Mesothelial cell of epicardium (in vitro differentiated cells): ENCODE data around the gene TNFSF12. TPM values are rescaled to one million over a fixed set of nuclear protein-coding genes. Genes with fewer than 3 reads are reported as not detected.

Experiments used
- DNase-seq, 2 experiments: peaks; one replicate each; pipeline ENCODE4 v3.0.0; 2021; ENCODE audit warnings: low spot score in 2 of 2; ENCODE audit not compliant: unreplicated experiment in 2 of 2
- H3K27ac Mint-ChIP-seq: 2 replicates; pipeline ENCODE4 v1.8.0; 2021; ENCODE audit warnings: mixed read lengths
- H3K27me3 Mint-ChIP-seq: 2 replicates; pipeline ENCODE4 v1.8.0; 2021; ENCODE audit warnings: low read depth, mixed read lengths
- H3K36me3 Mint-ChIP-seq: 2 replicates; pipeline ENCODE4 v1.8.0; 2021; ENCODE audit warnings: mixed read lengths
- H3K4me1 Mint-ChIP-seq: 2 replicates; pipeline ENCODE4 v1.8.0; 2021; ENCODE audit warnings: mixed read lengths
- H3K4me3 Mint-ChIP-seq: 2 replicates; pipeline ENCODE4 v1.8.0; 2021; ENCODE audit warnings: mild to moderate bottlenecking, moderate library complexity, mixed read lengths
- H3K9me3 Mint-ChIP-seq: 2 replicates; pipeline ENCODE4 v1.8.0; 2021; ENCODE audit warnings: mixed read lengths
- total RNA-seq: library from RNA; stranded (reverse); gene quantifications from 3 replicates; pipeline ENCODE4 v1.2.1, GENCODE V29; 2021
- TF ChIP-seq, protein P1 (sequence below): fragments of 200-600 bp; sonication (generic); IDR thresholded peaks from one replicate; pipeline ENCODE4 v1.5.0; 2021; ENCODE audit warnings: antibody characterized with exemption; ENCODE audit not compliant: unreplicated experiment

TNFSF12 gene
- total RNA-seq, 1 donor from 2014 or later, result 7.6 TPM

DNA sequence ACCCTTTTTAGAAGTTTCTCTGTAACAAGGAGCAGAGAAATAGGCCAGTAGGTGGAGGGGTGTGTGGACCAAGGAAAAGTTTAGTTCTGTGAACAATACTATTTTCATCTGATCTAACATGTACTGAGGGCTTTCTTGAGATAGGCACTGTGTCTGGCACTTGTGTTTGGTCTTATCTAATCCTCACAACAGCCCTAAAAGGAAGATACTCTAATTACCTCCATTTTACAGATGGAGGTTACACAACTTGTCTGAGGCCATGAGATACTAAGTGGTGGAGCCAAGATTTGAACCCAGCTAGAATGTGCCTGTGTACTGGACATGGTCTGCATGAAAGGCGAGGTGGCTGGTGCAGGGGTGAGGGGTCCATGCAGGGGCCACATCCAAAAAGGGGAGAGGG, 4.5 kb downstream of the TNFSF12 start:
- H3K27me3 Mint-ChIP-seq, result no peaks in the 10 kb centered on the region
- no peaks in the 10 kb centered on the region for H3K36me3 Mint-ChIP-seq
- TF ChIP-seq, protein P1, sequence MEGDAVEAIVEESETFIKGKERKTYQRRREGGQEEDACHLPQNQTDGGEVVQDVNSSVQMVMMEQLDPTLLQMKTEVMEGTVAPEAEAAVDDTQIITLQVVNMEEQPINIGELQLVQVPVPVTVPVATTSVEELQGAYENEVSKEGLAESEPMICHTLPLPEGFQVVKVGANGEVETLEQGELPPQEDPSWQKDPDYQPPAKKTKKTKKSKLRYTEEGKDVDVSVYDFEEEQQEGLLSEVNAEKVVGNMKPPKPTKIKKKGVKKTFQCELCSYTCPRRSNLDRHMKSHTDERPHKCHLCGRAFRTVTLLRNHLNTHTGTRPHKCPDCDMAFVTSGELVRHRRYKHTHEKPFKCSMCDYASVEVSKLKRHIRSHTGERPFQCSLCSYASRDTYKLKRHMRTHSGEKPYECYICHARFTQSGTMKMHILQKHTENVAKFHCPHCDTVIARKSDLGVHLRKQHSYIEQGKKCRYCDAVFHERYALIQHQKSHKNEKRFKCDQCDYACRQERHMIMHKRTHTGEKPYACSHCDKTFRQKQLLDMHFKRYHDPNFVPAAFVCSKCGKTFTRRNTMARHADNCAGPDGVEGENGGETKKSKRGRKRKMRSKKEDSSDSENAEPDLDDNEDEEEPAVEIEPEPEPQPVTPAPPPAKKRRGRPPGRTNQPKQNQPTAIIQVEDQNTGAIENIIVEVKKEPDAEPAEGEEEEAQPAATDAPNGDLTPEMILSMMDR, result no peak
- H3K9me3 Mint-ChIP-seq, result no peaks in the 10 kb centered on the region
- H3K4me3 Mint-ChIP-seq, result no peak overlapping the region
- DNase-seq, result no peak
- no peak overlapping the region for H3K27ac Mint-ChIP-seq
- H3K4me1 Mint-ChIP-seq, result peaks cover 20% of the 10 kb centered on the region

DNA sequence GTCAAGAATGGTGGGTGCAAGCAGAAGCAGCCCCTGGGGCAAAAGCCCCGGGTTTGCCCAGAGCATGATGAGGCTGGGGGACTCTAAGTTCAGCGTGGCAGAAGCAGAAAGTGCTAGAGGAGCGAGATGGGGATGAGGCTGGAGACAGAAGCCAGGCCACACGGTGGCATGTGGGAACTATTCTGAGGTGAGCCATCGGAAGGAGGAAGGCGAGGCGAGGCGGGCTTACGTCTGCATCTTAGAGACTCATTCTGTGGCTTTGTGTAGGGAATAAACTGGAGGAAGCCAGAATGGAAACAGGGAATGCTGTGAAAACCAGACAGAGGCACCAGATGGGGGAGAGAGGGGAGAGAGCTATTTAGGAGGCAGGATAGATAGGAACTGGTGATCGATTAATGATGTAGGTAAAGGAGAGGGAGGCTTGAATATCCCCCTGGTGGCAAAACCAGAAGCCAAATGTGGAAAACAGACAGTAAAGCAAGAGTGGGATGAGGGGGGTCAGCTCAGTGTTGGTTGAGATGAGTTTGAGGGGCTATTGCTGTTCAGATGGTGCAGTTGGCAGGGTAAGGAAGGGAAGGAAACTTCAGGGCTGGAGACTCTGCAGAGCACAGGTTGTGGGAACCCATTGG, 6.6 kb downstream of the TNFSF12 start:
- DNase-seq, result no peak
- no peak overlapping the region for H3K27ac Mint-ChIP-seq
- no peaks in the 10 kb centered on the region for H3K9me3 Mint-ChIP-seq
- H3K4me1 Mint-ChIP-seq, result peaks cover 35% of the 10 kb centered on the region
- no peaks in the 10 kb centered on the region for H3K36me3 Mint-ChIP-seq
- H3K27me3 Mint-ChIP-seq, result no peaks in the 10 kb centered on the region
- TF ChIP-seq, protein P1, result no peak
- H3K4me3 Mint-ChIP-seq, result no peak overlapping the region

DNA sequence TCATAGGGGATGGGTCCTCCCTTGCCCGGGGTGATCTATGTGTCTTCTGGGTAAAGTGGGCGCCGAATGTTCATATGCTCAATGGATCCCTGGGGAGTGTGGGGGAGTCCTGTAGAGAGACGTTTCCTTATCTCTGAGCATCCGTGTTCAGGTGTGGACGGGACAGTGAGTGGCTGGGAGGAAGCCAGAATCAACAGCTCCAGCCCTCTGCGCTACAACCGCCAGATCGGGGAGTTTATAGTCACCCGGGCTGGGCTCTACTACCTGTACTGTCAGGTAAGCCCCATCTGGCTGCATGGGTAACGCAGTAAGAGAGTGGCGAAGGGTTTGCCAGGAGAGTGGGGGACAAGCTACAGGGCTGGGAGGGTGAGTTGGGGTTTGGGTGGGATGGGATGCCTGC, 7.8 kb downstream of the TNFSF12 start:
- H3K9me3 Mint-ChIP-seq, result no peaks in the 10 kb centered on the region
- H3K27ac Mint-ChIP-seq, result no peak overlapping the region

GRCh38 chr17:7557147-7557764, 8.4 kb downstream of the TNFSF12 start:
- Mint-ChIP-seq H3K36me3 (no peaks in the 10 kb centered on the region), H3K4me1 (peaks cover 40% of the 10 kb centered on the region), H3K27me3 (no peaks in the 10 kb centered on the region), H3K4me3 (no peak overlapping the region), H3K27ac (no peak overlapping the region), H3K9me3 (no peaks in the 10 kb centered on the region)
- no peak for DNase-seq
- TF ChIP-seq, protein P1, result no peak

More for the DNA sequence above, 7.8 kb downstream of the TNFSF12 start:
- Mint-ChIP-seq H3K36me3 (no peaks in the 10 kb centered on the region), H3K4me3 (no peak overlapping the region), H3K4me1 (peaks cover 40% of the 10 kb centered on the region), H3K27me3 (no peaks in the 10 kb centered on the region)
- TF ChIP-seq, protein P1, result no peak
- DNase-seq, result no peak

- peaks cover 47% of the 10 kb centered on the region for H3K4me1 Mint-ChIP-seq
- peak overlapping the region; percentile 95 for H3K27ac Mint-ChIP-seq
- no peaks in the 10 kb centered on the region for H3K27me3 Mint-ChIP-seq
- TF ChIP-seq, protein P1, result no peak
- H3K4me3 Mint-ChIP-seq, result peak overlapping the region; percentile 47
- no peak for DNase-seq
- peaks cover 3% of the 10 kb centered on the region for H3K36me3 Mint-ChIP-seq
- no peaks in the 10 kb centered on the region for H3K9me3 Mint-ChIP-seq
These were observed 9.1 kb downstream of the TNFSF12 start for GRCh38 chr17:7557775-7558543.
